HG02798 (cell line): ENCODE measurements around the gene GNAZ.
"Not testable (repeated sequence)": the region's sequence is repeated elsewhere in the genome, so short reads cannot be mapped to it uniquely, and the experiment has no call there.

Experiments used
- ATAC-seq: cut with Tn5 transposase; IDR thresholded peaks from one replicate; pipeline ENCODE4 v1.9.1; 2021; ENCODE audit warnings: mild to moderate bottlenecking; ENCODE audit not compliant: unreplicated experiment, poor library complexity

GNAZ gene

GRCh38 chr22:23042179-23042578, 28.1 kb upstream of the GNAZ start:
- ATAC-seq = no peak

DNA sequence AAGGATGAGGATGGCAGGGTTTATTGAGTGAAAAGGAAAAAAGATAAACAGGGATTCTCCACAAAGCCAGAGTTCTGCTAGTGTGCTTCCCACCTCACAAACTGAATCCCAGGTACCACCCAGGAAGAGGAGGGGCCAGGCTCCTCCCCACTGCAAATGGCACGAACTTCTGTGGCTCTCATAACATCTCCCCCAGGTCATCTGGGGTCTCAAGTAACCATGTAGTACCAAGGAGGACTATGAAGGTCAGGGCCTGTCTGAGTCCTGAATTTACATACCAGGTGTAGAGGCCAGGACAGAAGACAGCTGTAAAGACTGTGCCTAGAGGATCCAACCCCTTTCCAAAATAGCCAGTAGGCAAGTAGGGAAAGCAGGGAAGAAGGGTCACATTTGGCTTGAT, 25.7 kb upstream of the GNAZ start:
- no peak for ATAC-seq

DNA sequence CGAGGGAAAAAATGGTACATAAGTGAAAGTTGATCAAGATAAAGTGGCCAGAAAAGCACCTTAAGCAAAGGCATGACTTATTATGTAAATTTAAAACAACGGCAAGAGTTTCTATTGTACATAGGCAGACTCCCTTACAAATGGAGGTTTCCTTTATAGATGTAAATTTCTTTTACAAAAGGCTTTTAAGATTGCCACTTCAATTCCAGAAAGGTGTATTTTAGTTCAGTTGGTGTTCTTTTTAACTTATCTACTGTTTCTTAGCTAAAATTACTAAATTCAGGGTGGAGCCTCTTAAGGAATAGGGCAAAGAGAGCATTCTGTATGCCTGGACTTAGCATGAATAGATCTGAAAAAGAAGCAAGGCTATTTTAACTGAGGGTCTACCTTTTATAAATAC, 24.9 kb upstream of the GNAZ start:
- ATAC-seq = no peak

- ATAC-seq = no peak
Observed at GRCh38 chr22:23047265-23047664, 23.1 kb upstream of the GNAZ start.

GRCh38 chr22:23047742-23048141, 22.6 kb upstream of the GNAZ start:
- no peak for ATAC-seq

- ATAC-seq = not testable (repeated sequence)
Observed at GRCh38 chr22:23050546-23050945, 19.8 kb upstream of the GNAZ start.

GRCh38 chr22:23053051-23053707, 17.1 kb upstream of the GNAZ start:
- ATAC-seq = no peak

- ATAC-seq = peak; percentile 16
Observed at GRCh38 chr22:23053912-23054530, 16.3 kb upstream of the GNAZ start.

GRCh38 chr22:23054531-23055257, 15.6 kb upstream of the GNAZ start:
- peak; percentile 72 for ATAC-seq

DNA sequence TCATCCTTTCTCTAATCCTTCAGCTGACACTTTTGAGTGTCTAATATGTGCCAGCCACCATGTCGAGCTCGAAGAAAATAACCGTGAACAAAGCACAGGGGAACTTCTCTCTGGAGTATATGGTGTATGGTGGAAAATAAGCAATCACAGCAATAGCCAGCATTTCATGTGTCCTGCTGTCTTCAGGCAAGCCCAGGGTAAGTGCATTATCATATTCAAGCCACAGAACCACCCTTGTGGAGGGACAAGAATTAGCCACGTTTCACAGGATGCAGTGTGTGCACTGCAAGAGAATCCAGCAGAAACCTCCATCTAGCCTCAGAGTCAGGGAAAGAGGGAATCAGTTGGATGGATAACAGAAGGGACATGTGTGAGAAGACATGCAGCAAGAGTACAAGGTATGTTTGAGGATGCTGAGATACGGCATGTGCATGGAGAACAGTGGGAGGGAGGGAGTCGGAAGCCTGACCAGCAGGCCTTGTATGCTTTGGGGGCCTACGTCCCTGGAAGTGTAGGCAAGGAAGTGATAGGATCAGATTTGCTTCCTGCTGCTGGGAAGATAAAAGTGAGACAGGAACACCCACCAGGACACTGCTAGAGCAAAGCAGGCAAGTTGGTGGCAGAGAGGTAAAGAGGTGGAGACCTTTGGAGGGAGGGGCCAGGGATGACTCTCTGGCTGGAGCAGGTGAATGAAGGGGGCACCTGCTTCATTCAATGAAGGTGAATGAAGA, 14.7 kb upstream of the GNAZ start:
- no peak for ATAC-seq

DNA sequence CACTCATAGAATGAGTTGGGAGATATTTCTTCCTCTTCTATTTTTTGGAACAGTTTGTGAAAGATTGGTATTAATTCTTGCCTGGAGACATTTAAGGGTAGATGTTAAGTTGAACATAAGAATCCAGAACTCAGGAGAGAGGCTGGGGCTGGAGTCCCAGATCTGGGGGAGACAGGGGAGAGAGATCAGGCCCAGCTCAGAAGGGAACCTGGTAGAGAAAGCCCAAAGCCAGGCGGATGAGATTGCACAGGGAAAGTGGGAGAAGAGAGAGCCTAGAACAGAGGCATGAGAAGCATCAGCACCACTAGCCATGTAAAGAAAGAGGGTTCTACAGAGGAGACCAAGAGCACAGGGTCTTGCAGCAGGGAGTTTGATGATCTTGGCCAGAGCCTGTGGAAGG, 13.0 kb upstream of the GNAZ start:
- ATAC-seq = no peak

GRCh38 chr22:23058063-23058462, 12.3 kb upstream of the GNAZ start:
- ATAC-seq = no peak

- no peak for ATAC-seq
Observed at GRCh38 chr22:23058481-23059283, 11.6 kb upstream of the GNAZ start.

DNA sequence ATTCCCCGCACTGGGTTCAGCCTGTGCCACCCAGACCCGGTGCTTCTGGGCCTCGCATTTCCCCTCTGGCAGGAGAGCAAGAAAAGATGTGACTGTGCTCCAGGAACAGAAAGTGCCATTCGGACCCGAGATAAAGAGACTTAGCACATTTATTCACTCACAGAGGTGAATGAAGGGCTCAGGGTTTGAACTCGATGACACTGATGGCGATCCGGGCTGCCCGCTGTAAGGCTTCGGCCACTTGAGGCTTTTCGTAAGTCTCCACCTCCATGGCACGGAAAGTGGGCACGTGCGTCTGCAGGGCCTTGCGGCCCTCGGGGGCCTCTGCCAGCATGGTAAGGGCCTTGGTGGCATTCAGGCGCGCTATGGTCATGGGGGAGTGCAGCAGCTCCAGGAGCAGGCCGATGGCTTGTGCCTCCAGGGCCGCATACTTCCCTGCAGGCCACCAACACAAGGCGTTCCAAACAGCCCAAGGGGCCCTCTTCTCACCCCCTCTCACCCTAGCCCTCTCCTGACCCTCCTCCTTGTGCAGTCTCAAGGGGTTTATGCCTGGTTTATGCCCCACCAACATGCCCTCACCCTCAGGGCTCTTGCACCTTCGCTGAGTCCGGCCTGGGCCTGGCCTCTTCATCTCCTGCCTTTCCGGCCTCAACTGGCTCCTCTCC, 10.9 kb upstream of the GNAZ start:
- ATAC-seq = no peak

- ATAC-seq = no peak
Observed at GRCh38 chr22:23060612-23061400, 9.5 kb upstream of the GNAZ start.

DNA sequence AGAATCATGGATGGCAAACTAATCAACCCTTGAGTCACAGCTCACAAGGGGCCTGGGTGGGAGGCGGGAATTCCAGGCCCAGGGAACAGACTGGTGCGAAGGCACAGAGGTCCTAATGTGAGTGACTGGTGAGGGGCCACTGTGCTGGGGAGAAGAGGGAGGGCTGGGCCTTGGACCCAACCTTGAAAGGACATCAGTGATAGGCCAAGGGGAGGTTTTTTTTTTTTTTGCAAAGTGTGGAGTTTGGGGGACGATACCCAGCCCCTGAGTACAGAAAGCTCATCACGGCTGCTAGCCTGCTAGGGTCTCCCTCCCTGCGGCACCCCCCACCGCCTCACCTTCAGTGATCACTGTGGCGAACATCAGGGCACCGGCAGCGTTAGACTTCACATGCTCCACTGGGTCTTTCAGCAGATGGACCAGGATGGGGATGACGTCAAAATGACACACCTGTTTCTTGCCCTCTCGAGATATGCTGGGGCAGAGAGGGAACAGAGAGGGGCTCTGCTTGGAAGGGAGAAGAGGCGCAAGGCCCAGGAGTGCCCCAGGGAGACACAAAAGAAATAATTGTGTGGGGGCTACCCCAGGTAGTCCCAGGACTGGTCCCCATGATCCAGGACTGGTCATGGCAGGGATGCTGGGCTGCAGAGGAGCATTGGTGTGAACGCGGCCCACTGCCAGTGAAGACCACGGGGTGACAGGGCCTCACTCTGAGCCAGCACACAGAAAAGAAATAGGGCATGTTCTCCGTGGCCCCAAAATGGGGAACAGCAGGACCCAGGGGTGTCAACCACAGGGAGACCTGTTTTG, 8.6 kb upstream of the GNAZ start:
- ATAC-seq = no peak

- no peak for ATAC-seq
Observed at GRCh38 chr22:23062616-23063538, 7.4 kb upstream of the GNAZ start.
